Uterus (tissue), 4 donors: ENCODE measurements around the gene SULT1C3. TPM values are rescaled to one million over a fixed set of nuclear protein-coding genes. Genes with fewer than 3 reads are reported as not detected.

Experiments used
- DNase-seq, 2 donors: peaks; one replicate each; pipeline ENCODE4 v3.0.0-alpha.2; 2019 to 2020
- H3K27ac ChIP-seq, 2 donors: fragments of 200-600 bp; sonication (generic); 1 replicate in 1 of 2; 2 replicates in 1 of 2; pipeline ENCODE4 v1.5.1; 2016 to 2018
- H3K27me3 ChIP-seq, 2 donors: fragments of 200-600 bp; sonication (generic); one replicate each; pipeline ENCODE4 v1.5.1; 2018 to 2019; ENCODE audit warnings: control low read depth in 1 of 2
- H3K36me3 ChIP-seq, 2 donors: fragments of 200-600 bp; sonication (generic); one replicate each; pipeline ENCODE4 v1.5.1; 2019; ENCODE audit warnings: control low read depth in 1 of 2
- H3K4me1 ChIP-seq, 2 donors: fragments of 200-600 bp; sonication (generic); one replicate each; pipeline ENCODE4 v1.5.1; 2018 to 2019; ENCODE audit warnings: control low read depth in 1 of 2
- H3K4me3 ChIP-seq, 2 donors: fragments of 200-600 bp; sonication (generic); 1 replicate in 1 of 2; 2 replicates in 1 of 2; pipeline ENCODE4 v1.5.1; 2018 to 2019; ENCODE audit warnings: mild to moderate bottlenecking in 1 of 2
- H3K9me3 ChIP-seq, 2 donors: fragments of 200-600 bp; sonication (generic); one replicate each; pipeline ENCODE4 v1.5.1; 2019; ENCODE audit warnings: control low read depth in 1 of 2
- CTCF ChIP-seq, 4 experiments: fragments of 200-600 bp in 2 of 4; fragments of 450-650 bp in 2 of 4; sonication (generic) in 2 of 4; IDR thresholded peaks; one replicate each; pipeline ENCODE4 v1.5.1; 2016 to 2019; ENCODE audit warnings: antibody characterized with exemption in 4 of 4, mild to moderate bottlenecking in 2 of 4, moderate library complexity in 1 of 4
- POLR2A ChIP-seq, 2 donors: fragments of 450-650 bp; IDR thresholded peaks; one replicate each; pipeline ENCODE4 v1.6.1; 2016; ENCODE audit warnings: antibody characterized with exemption in 2 of 2, mild to moderate bottlenecking in 1 of 2, moderate library complexity in 1 of 2
- intact Hi-C: fragments of 100-400 bp; cut with DNase I; formaldehyde crosslinking; loops from one replicate; pipeline ENCODE4 v1.15.1; 2023; ENCODE audit warnings: low total_unique reads
- total RNA-seq, 4 donors: library from RNA; depleted of rRNA in 3 of 4; stranded (reverse); fragments of >200 nt in 3 of 4; gene quantifications; one replicate each; pipeline versions ENCODE4 v1.1.0 to v1.2.4, GENCODE V29; 2014 to 2023
- donor health status: DM: yes; HTN: yes; CAD: no.

The SULT1C3 gene
- total RNA-seq, 4 donors from 2014 or later = not detected

- no peaks in the 10 kb centered on the region for H3K36me3 ChIP-seq
- H3K9me3 ChIP-seq = no peaks in the 10 kb centered on the region
- no peak for TF ChIP-seq CTCF (IDR thresholded peaks at IDR 0.05)
- TF ChIP-seq POLR2A (IDR thresholded peaks at IDR 0.05) = no peak
- no peak overlapping the region for H3K27ac ChIP-seq
- intact Hi-C loops = no loop called here
- H3K27me3 ChIP-seq = no peaks in the 10 kb centered on the region
- DNase-seq = no peak
- no peak overlapping the region for H3K4me3 ChIP-seq
- H3K4me1 ChIP-seq = no peaks in the 10 kb centered on the region
Measured at GRCh38 chr2:108200569-108200968, 39.2 kb upstream of the SULT1C3 start.

GRCh38 chr2:108212671-108213070, 27.1 kb upstream of the SULT1C3 start:
- H3K27me3 ChIP-seq = no peaks in the 10 kb centered on the region
- no peak for DNase-seq
- no peaks in the 10 kb centered on the region for H3K4me1 ChIP-seq
- no peak overlapping the region for H3K27ac ChIP-seq
- intact Hi-C loops = no loop called here
- no peaks in the 10 kb centered on the region for H3K9me3 ChIP-seq
- H3K4me3 ChIP-seq = no peak overlapping the region
- H3K36me3 ChIP-seq = no peaks in the 10 kb centered on the region
- TF ChIP-seq CTCF (IDR thresholded peaks at IDR 0.05) (no peak), POLR2A (IDR thresholded peaks at IDR 0.05) (no peak)

GRCh38 chr2:108215794-108216211, 24.0 kb upstream of the SULT1C3 start:
- intact Hi-C loops = no loop called here
- Histone ChIP-seq H3K36me3 (no peaks in the 10 kb centered on the region), H3K4me3 (no peak overlapping the region), H3K4me1 (no peaks in the 10 kb centered on the region), H3K27ac (no peak overlapping the region), H3K9me3 (no peaks in the 10 kb centered on the region), H3K27me3 (no peaks in the 10 kb centered on the region)
- TF ChIP-seq CTCF (IDR thresholded peaks at IDR 0.05) = no peak
- TF ChIP-seq POLR2A (IDR thresholded peaks at IDR 0.05) = no peak
- DNase-seq = no peak

- TF ChIP-seq POLR2A (IDR thresholded peaks at IDR 0.05) (no peak), CTCF (IDR thresholded peaks at IDR 0.05) (no peak)
- H3K27me3 ChIP-seq = no peaks in the 10 kb centered on the region
- intact Hi-C loops = no loop called here
- no peak for DNase-seq
- H3K4me3 ChIP-seq = no peak overlapping the region
- H3K36me3 ChIP-seq = no peaks in the 10 kb centered on the region
- no peak overlapping the region for H3K27ac ChIP-seq
- H3K4me1 ChIP-seq = no peaks in the 10 kb centered on the region
- no peaks in the 10 kb centered on the region for H3K9me3 ChIP-seq
Measured at GRCh38 chr2:108217211-108217610, 22.6 kb upstream of the SULT1C3 start.

- H3K36me3 ChIP-seq = no peaks in the 10 kb centered on the region
- intact Hi-C loops = no loop called here
- H3K9me3 ChIP-seq = no peaks in the 10 kb centered on the region
- H3K27me3 ChIP-seq = no peaks in the 10 kb centered on the region
- no peak overlapping the region for H3K27ac ChIP-seq
- no peaks in the 10 kb centered on the region for H3K4me1 ChIP-seq
- H3K4me3 ChIP-seq = no peak overlapping the region
- DNase-seq = no peak
- TF ChIP-seq POLR2A (IDR thresholded peaks at IDR 0.05) (no peak), CTCF (IDR thresholded peaks at IDR 0.05) (no peak)
Measured at GRCh38 chr2:108219688-108220087, 20.1 kb upstream of the SULT1C3 start.
